GM19240 (cell line): ENCODE results near the gene KNDC1.
"Not testable (repeated sequence)": the region's sequence is repeated elsewhere in the genome, so short reads cannot be mapped to it uniquely, and the experiment has no call there.

Experiments used
- DNase-seq: peaks from one replicate; pipeline ENCODE4 v3.0.0; 2011; ENCODE audit warnings: low spot score; ENCODE audit not compliant: insufficient read length

KNDC1 gene

GRCh38 chr10:133159950-133160825 lies at the start of gene KNDC1:
KNDC1 (plus strand) TSS chr10:133160219; CDS start chr10:133160468, 249 bp downstream.
- no peak for DNase-seq

DNA sequence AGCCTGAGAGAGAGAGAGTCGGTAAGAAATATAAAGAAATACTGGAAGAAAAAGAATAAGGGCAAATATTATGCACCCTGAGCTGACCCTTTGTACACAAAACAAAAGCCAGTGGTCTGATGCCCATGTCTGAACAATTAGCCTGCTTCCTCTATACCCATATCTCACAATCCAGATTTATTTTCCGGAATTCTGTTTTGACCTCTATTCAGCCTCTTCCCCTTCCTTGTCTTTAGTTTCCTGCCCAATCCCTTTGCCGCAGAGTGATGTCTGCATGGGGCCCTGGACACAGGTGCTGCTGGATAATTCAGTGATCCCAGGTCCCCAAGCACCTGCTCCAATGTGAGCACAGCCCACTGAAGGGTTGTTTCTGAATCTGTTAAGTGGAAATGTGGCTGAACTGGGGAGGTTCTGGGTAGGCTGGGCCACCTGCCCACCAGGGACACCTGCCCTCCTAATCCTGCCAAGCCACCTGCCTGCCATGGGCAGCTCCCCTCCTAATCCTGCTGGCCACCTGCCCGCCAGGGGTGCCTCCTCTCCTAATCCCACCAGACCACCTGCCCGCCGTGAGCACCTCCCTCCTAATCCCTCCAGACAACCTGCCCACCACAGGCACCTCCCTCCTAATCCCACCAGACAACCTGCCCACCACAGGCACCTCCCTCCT lies 49.3 kb upstream of the KNDC1 start:
- no peak for DNase-seq

GRCh38 chr10:133111640-133112039 lies 48.4 kb upstream of the KNDC1 start:
- not testable (repeated sequence) for DNase-seq

DNA sequence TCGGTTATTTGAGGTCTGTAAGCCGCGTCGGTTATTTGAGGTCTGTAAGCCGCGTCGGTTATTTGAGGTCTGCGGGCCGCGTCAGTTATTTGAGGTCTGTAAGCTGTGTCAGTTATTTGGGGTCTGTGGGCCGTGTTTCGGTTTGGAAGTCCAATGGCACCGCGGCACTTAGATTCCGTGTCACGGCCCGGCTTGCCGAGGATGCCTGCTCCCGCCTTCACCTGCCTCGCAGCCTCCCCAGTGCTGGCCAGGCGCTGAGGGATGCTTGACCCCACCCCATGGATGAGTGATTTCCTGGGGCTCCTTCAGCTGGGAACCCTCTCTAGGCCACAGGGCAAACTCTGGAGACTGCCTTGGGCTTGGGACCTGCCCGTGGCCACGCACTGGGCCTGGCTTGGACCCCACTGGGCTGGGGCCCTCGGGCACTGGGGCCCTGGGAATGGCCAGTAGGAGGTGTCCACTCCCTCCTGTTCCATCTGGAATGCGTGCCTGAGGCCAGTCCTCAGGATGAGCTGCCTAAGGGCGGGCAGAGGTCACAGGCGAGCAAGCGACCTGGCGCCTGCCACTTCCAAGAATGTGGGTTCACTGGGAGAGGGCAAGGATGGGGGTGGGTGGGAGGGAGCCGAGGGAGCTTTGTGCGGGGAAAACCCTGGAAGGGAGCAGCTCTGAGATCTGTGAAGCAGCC lies 46.7 kb upstream of the KNDC1 start:
- DNase-seq, result no peak

- no peak for DNase-seq
These were observed 46.2 kb upstream of the KNDC1 start for GRCh38 chr10:133113847-133114246.

- DNase-seq, result no peak
These were observed 45.8 kb upstream of the KNDC1 start for GRCh38 chr10:133114251-133114650.

DNA sequence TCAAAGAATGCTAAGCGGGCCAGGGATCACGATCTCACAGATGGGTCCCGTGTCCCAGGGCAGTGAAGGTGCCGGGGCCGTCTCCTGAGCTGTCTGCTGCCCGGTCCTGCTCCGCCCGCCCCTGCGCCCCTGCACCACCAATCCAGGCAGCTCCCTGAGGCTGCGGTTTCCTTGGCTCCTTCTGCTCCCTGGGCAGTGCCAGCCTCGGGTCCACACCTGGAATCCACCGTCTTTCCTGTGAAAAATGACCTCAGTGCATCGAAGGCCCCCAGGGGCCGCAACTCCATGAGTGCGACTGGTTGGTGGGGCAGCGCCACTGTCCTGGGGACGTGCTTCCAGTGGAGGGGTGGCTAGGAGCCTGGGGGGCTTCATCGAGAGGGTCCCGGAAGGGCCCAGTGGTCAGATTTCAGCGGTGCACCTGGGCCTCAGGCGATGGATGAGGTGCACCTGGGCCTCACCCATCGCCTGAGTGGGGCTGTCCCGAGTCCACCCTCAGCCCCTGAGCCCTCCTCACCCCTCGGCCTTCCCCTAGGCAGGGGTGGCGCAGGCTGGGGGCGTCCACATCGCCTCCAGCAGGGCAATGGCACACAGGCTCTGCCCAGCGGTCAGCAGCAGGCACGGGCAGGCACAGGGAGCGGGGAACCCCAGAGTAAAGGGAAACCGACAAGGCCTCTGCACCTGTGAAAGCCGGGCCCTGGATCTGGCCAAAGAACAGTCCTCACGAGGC lies 45.1 kb upstream of the KNDC1 start:
- no peak for DNase-seq

- DNase-seq, result no peak
These were observed 44.6 kb upstream of the KNDC1 start for GRCh38 chr10:133115453-133115842.

DNA sequence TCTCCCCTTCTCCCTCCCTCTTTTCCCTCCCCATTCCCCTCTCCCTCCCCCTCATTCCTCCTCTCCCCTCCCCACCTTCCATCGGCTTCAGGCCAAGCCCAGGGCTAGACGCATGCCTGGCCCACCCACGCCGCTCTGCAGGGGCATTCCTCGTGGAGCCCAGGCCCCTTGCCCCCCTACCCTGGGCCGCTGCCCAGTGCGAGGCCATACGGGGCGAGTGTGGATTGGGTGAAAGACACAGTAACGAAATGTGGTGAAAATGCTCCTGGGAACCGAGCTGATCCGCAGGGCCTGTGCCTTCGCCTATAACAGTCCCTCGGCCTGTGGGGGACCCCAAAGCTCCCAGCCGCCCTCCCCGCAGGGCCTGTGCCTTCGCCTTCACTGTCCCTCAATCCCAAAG lies 44.0 kb upstream of the KNDC1 start:
- no peak for DNase-seq

- DNase-seq, result no peak
These were observed 43.6 kb upstream of the KNDC1 start for GRCh38 chr10:133116455-133116854.

DNA sequence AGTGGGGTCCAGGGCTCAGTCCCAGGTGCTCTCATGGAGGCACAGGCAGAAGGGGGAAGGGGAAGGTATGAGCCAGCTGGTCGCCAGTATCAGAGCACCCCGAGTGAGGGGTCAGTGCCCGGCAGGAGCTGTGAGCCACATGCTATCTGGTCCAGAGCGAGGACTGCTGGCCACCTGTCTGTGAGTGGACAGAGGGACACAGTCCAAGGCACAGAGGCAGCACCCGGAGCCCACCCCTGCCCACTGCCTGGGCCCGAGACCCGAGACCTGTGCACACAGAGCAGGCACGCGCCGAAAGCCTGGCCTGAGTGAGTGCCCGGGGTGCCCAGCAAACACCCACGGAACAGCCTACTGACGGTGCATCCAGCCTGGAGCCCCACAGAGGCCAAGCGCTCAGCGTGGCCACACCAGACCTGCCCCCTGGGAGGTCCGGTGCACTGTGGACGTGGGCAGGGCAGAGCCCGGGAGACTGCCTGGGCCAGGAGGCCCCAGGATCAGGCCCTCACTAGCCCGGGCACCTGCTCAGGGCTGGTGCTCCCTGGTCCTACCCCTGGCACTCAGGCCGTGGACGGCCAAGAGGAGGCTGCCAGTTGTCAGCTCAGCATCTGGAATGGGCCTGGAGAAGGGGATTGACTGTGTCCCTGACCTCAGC lies 42.9 kb upstream of the KNDC1 start:
- no peak for DNase-seq

GRCh38 chr10:133117688-133118071 lies 42.3 kb upstream of the KNDC1 start:
- no peak for DNase-seq

GRCh38 chr10:133121479-133121878 lies 38.5 kb upstream of the KNDC1 start:
- no peak for DNase-seq

DNA sequence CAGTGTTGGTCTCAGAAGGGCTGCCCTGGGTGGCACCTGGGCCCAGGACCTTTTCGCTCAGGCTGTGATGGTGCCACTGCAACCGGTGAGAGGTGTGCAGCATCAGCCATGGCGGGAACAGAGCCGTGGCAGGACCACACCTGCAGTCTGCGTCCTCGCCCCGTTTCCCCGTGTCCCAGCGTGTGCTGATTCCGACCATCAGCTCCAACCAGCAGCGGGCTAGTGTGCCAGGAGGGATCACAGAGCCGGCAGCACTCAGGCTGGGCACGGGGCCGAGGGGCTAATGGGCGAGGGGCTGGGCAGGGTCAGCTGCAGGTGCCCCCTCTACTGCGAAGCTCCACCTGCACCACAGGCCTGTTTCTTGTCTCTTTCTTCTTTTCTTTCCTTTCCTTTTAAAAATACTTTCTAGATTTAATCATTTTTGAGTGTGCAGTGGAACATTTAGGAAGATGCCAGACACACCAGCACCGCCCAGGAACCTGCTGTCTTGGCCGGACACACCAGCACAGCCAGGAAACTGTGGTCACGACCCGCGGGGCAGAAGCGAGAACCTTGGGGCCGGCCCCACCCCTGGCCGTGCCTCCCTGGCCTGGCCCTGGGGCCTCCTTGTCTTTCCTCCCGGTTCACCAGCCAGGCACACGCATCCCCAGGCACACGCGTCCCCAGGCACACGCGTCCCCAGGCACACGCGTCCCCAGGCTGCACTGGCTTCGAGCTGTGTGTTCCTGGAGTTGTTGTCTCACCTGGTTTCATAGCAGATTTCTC lies 37.7 kb upstream of the KNDC1 start:
- no peak for DNase-seq

- DNase-seq, result no peak
These were observed 36.8 kb upstream of the KNDC1 start for GRCh38 chr10:133123050-133123745.

DNA sequence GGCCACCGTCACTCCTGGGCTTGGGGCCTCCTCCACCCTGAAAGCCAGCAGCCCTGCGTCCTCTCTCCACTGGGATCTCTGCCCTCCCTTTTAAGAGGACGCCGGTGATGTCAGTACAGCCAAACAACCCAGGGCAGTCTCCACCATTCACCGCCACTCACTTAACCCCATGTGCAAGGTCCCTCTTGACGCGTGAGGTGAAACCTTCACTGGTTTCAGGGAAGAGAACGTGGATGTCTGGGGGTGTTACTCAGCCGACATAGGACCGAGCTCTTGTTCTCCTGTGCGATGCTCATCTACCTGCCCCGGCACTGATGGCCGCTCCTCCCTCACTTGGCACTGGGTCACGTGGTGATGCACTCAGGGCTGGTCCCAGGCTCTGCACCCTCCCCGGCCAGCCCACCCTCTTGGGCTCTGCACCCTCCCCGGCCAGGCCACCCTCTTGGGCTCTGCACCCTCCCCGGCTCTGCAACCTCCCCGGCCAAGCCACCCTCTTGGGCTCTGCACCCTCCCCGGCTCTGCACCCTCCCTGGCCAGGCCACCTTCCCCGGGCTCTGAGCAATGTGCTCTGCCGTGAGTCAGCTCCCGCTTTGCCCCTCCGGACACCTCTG lies 36.2 kb upstream of the KNDC1 start:
- no peak for DNase-seq

- DNase-seq, result no peak
These were observed 35.4 kb upstream of the KNDC1 start for GRCh38 chr10:133124357-133125211.

DNA sequence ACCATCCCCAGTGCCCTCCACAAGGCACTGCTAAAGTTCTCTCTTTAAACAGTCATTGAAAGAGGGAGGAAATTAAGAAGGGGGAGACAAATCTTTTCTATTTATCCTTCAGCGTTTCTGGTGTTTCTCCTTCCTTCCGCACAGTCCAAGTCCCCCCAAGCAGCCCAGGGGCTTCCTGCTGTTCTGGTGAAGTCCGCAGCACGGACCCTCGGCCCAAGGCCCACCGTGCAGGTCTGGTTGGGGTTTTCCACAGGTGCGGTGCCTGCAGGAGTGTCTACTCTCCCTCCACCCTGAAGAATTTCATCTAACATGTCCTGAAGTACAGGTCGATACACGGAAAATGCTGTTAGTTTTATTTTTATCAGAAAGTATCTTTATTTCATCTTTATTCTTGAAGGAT lies 34.1 kb upstream of the KNDC1 start:
- DNase-seq, result no peak
